ENCODE results near the gene SCYL1. TPM values are rescaled to one million over a fixed set of nuclear protein-coding genes. Genes with fewer than 3 reads are reported as not detected.

SCYL1 gene
- total RNA-seq, 1 donor from 2014 or later: 81.2 TPM

GRCh38 chr11:65482306-65482850 is 42.5 kb upstream of the SCYL1 start:
- TF ChIP-seq, protein P1, sequence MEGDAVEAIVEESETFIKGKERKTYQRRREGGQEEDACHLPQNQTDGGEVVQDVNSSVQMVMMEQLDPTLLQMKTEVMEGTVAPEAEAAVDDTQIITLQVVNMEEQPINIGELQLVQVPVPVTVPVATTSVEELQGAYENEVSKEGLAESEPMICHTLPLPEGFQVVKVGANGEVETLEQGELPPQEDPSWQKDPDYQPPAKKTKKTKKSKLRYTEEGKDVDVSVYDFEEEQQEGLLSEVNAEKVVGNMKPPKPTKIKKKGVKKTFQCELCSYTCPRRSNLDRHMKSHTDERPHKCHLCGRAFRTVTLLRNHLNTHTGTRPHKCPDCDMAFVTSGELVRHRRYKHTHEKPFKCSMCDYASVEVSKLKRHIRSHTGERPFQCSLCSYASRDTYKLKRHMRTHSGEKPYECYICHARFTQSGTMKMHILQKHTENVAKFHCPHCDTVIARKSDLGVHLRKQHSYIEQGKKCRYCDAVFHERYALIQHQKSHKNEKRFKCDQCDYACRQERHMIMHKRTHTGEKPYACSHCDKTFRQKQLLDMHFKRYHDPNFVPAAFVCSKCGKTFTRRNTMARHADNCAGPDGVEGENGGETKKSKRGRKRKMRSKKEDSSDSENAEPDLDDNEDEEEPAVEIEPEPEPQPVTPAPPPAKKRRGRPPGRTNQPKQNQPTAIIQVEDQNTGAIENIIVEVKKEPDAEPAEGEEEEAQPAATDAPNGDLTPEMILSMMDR (conservative IDR thresholded peaks at IDR 0.05; ENCODE audit: low read depth, low read length): no peak
- no peak for DNase-seq (ENCODE audit: low read depth)
- H3K4me3 ChIP-seq (ENCODE audit: low read depth, low read length): no peak overlapping the region

DNA sequence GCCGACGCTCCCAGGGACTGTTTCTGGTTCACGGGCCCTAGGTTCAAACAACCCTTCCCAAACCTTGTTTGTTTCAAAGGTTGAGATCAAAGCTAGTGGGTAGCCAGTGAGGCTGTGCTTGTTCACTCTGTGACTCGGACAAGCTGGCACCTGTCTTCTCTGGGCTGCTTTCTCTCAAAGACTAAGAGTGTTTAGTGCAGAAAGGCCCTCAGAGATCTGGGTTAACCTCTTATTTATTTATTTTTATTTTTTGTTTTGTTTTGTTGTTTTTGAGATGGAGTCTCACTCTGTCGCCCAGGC is 39.0 kb upstream of the SCYL1 start:
- TF ChIP-seq, protein P1 (conservative IDR thresholded peaks at IDR 0.05; ENCODE audit: low read depth, low read length): no peak
- no peak overlapping the region for H3K4me3 ChIP-seq (ENCODE audit: low read depth, low read length)
- DNase-seq (ENCODE audit: low read depth): no peak

DNA sequence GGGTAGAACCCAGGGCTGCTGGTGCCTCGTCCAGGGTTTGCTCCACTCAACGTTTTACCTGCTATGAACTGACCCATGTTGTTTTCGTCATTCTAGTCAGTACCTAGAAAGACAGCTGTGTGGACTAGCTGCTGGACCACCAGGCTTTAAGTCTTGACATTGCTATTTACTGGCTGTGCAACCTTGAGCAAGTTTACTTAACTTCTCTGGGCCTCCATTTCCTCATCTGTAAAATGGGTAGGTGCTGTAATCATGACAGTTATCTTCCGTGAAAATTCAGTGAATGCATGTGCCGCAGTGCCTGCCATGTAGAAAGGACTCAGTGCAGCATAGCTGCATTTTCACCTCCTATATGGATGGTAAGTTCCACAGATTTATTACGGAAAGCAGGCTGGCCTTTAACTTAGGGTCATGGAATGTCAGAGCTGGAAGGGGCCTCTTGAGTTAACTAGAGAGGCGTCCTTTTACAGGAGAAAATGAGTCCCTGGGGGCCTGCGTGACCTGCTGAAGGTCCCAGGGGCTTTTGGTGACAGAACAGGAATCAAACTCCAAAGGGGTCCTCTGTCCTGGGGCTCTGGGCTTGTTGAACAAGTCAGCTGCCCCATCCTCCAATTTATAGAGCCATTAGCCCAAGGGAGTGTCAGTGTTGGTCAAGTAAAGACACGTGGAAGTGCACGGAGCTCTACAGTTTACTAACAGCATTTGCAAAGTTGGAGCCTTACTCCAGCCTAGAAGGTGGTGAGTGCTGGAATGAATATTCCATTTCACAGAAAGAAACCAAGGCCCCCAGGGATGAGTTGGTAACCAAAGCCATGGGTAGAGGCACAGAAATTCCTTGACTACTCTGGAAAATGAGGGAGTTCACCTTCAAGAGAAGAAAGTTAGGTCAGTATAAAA is 38.1 kb upstream of the SCYL1 start:
- H3K4me3 ChIP-seq (ENCODE audit: low read depth, low read length): no peak overlapping the region
- TF ChIP-seq, protein P1 (conservative IDR thresholded peaks at IDR 0.05; ENCODE audit: low read depth, low read length): no peak
- no peak for DNase-seq (ENCODE audit: low read depth)

DNA sequence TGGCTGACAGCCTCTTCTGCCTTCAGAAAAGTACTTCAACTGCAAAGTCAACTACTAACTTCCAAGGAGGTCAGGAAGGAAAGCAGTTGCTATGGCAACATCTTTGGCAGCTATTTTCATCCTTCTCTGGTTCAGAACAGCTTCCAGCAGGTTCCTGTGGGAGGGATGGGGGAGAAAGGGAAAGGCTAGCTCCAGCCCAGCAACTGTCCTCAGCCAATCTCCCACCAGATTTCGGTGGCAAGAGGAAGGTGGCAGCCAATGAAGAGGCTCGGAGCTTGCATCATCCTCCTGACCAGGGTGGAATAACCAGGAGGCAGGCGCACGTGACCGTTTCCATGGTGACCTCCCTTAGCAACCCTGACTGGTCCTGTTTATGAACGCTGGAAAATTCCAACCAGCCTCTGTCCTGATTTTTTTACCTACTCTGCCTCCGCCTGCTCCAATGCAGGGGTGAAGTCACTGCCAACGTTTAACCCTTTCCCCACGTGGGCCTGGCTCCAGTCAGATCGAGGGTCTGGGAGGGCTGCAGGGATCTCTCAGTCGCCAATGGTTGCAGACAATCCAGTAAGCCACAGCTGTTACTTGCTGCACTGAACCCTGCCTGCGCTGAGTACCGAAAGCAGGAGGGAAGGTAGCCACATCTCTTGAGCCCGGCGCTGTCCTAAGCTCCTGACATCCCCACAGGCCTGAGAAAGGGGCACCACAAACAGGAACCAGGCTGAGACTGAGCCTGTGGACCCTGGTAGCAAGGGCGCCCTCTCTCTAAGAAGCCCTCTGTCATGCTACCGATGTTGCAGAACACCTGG is 37.2 kb upstream of the SCYL1 start:
- peak; percentile 99 for DNase-seq (ENCODE audit: low read depth)
- TF ChIP-seq, protein P1 (conservative IDR thresholded peaks at IDR 0.05; ENCODE audit: low read depth, low read length): peak; percentile 1
- peak overlapping the region; percentile 45 for H3K4me3 ChIP-seq (ENCODE audit: low read depth, low read length)

- TF ChIP-seq, protein P1 (conservative IDR thresholded peaks at IDR 0.05; ENCODE audit: low read depth, low read length): no peak
- peak overlapping the region; percentile 45 for H3K4me3 ChIP-seq (ENCODE audit: low read depth, low read length)
- DNase-seq (ENCODE audit: low read depth): no peak
Observed at GRCh38 chr11:65488273-65489034, 36.4 kb upstream of the SCYL1 start.

- H3K4me3 ChIP-seq (ENCODE audit: low read depth, low read length): no peak overlapping the region
- DNase-seq (ENCODE audit: low read depth): no peak
- TF ChIP-seq, protein P1 (conservative IDR thresholded peaks at IDR 0.05; ENCODE audit: low read depth, low read length): no peak
Observed at GRCh38 chr11:65489035-65489705, 35.7 kb upstream of the SCYL1 start.
